DND-41 (cell line): Measurements from ENCODE around the gene IL11RA.

Experiments used
- ATAC-seq: fragments of 200-7000 bp; cut with Tn5 transposase; 3 replicates; pipeline ENCODE4 v1.9.1; 2021; ENCODE audit warnings: low read depth; ENCODE audit not compliant: insufficient read depth
- DNase-seq: peaks from one replicate; pipeline ENCODE4 v3.0.0-alpha.2; 2020
- H2AFZ ChIP-seq: 2 replicates; pipeline ENCODE4 v1.6.0; 2012; ENCODE audit warnings: low read depth, low read length
- H3K27ac ChIP-seq: 2 replicates; pipeline ENCODE4 v1.5.1; 2012; ENCODE audit warnings: low read length, inconsistent platforms
- H3K27me3 ChIP-seq: fragments of 200-600 bp; sonication (generic); 2 replicates; pipeline ENCODE4 v1.6.0; 2012; ENCODE audit warnings: low read length, mild to moderate bottlenecking, inconsistent platforms; ENCODE audit not compliant: insufficient read depth, poor library complexity
- H3K36me3 ChIP-seq: 2 replicates; pipeline ENCODE4 v1.5.1; 2012; ENCODE audit warnings: low read length, inconsistent platforms; ENCODE audit not compliant: insufficient read depth
- H3K4me1 ChIP-seq: 2 replicates; pipeline ENCODE4 v1.5.1; 2012; ENCODE audit warnings: mild to moderate bottlenecking, low read length; ENCODE audit not compliant: insufficient read depth
- H3K4me2 ChIP-seq: 2 replicates; pipeline ENCODE4 v1.6.0; 2012; ENCODE audit warnings: mild to moderate bottlenecking, moderate library complexity, low read length, inconsistent platforms; ENCODE audit not compliant: insufficient read depth
- H3K4me3 ChIP-seq, 2 experiments: fragments of 200-600 bp in 1 of 2; shearing (Covaris generic) in 1 of 2; 2 replicates each; pipeline ENCODE4 v1.5.1; 2012 to 2016; ENCODE audit warnings: inconsistent platforms in 2 of 2, low read length in 2 of 2, mild to moderate bottlenecking in 2 of 2, low read depth in 1 of 2, moderate library complexity in 1 of 2
- H3K79me2 ChIP-seq: 2 replicates; pipeline ENCODE4 v1.6.0; 2012; ENCODE audit warnings: low read length, inconsistent platforms; ENCODE audit not compliant: insufficient read depth
- H3K9ac ChIP-seq: 2 replicates; pipeline ENCODE4 v1.6.0; 2012; ENCODE audit warnings: low read depth, mild to moderate bottlenecking, inconsistent platforms, low read length, moderate library complexity
- H3K9me3 ChIP-seq: 2 replicates; pipeline ENCODE4 v1.5.1; 2012; ENCODE audit warnings: low read length, moderate library complexity, mild to moderate bottlenecking, inconsistent platforms; ENCODE audit not compliant: insufficient read depth, severe bottlenecking
- H4K20me1 ChIP-seq: 2 replicates; pipeline ENCODE4 v1.6.0; 2012; ENCODE audit warnings: low read length; ENCODE audit not compliant: insufficient read depth
- CTCF ChIP-seq: IDR thresholded peaks from 2 replicates; pipeline ENCODE4 v1.5.1; 2012; ENCODE audit warnings: borderline replicate concordance, low read length, moderate library complexity, mild to moderate bottlenecking; ENCODE audit not compliant: poor library complexity, severe bottlenecking; ENCODE audit errors: extremely low read depth
- EZH2 ChIP-seq: IDR thresholded peaks from 3 replicates; pipeline ENCODE4 v1.6.1; 2012; ENCODE audit warnings: borderline replicate concordance, low read depth, mild to moderate bottlenecking, moderate library complexity, low read length, inconsistent platforms; ENCODE audit not compliant: severe bottlenecking

IL11RA gene

GRCh38 chr9:34633166-34633565 lies 18.8 kb upstream of the IL11RA start:
- ATAC-seq (no peak), DNase-seq (no peak)
- TF ChIP-seq EZH2, result no peak
- TF ChIP-seq CTCF, result no peak
- Histone ChIP-seq H3K36me3 (peaks cover 15% of the 10 kb centered on the region), H3K9me3 (no peaks in the 10 kb centered on the region), H3K4me2 (no peak overlapping the region), H3K27ac (no peak overlapping the region), H3K9ac (no peak overlapping the region), H3K79me2 (peaks cover 25% of the 10 kb centered on the region), H2AFZ (no peak overlapping the region), H3K27me3 (peaks cover 13% of the 10 kb centered on the region), H3K4me1 (peaks cover 26% of the 10 kb centered on the region), H3K4me3 (no peak overlapping the region), H4K20me1 (peaks cover 16% of the 10 kb centered on the region)

GRCh38 chr9:34633851-34634550 lies 18.0 kb upstream of the IL11RA start:
- TF ChIP-seq EZH2, result no peak
- peak; percentile 89 for TF ChIP-seq CTCF
- Histone ChIP-seq H4K20me1 (peaks cover 16% of the 10 kb centered on the region), H3K36me3 (peaks cover 15% of the 10 kb centered on the region), H3K9me3 (no peaks in the 10 kb centered on the region), H3K4me3 (no peak overlapping the region), H3K9ac (no peak overlapping the region), H3K27ac (no peak overlapping the region), H3K27me3 (peaks cover 9% of the 10 kb centered on the region), H3K79me2 (peaks cover 25% of the 10 kb centered on the region), H3K4me1 (peaks cover 33% of the 10 kb centered on the region), H3K4me2 (no peak overlapping the region), H2AFZ (no peak overlapping the region)
- ATAC-seq (peak; percentile 52), DNase-seq (peak; percentile 74)

- TF ChIP-seq EZH2, result no peak
- Histone ChIP-seq H3K9me3 (no peaks in the 10 kb centered on the region), H3K4me1 (peaks cover 33% of the 10 kb centered on the region), H3K4me2 (no peak overlapping the region), H3K27me3 (peaks cover 5% of the 10 kb centered on the region), H3K79me2 (peaks cover 25% of the 10 kb centered on the region), H3K36me3 (peaks cover 15% of the 10 kb centered on the region), H2AFZ (no peak overlapping the region), H3K27ac (no peak overlapping the region), H3K4me3 (no peak overlapping the region), H3K9ac (no peak overlapping the region), H4K20me1 (peaks cover 16% of the 10 kb centered on the region)
- ATAC-seq (no peak), DNase-seq (no peak)
Observed at GRCh38 chr9:34634551-34635248, 17.3 kb upstream of the IL11RA start.

- TF ChIP-seq EZH2 (no peak), CTCF (no peak)
- no peaks in the 10 kb centered on the region for H3K9me3 ChIP-seq
- H3K36me3 ChIP-seq, result peaks cover 15% of the 10 kb centered on the region
- H4K20me1 ChIP-seq, result peaks cover 16% of the 10 kb centered on the region
- H3K9ac ChIP-seq, result peak overlapping the region; percentile 28
- H3K27me3 ChIP-seq, result no peaks in the 10 kb centered on the region
- H3K4me3 ChIP-seq, result peak overlapping the region in 1 of 2 experiments; percentile 69; a peak in 2 of 4 replicates
- H2AFZ ChIP-seq, result no peak overlapping the region
- H3K27ac ChIP-seq, result no peak overlapping the region
- peaks cover 25% of the 10 kb centered on the region for H3K79me2 ChIP-seq
- ATAC-seq (no peak), DNase-seq (no peak)
- peaks cover 33% of the 10 kb centered on the region for H3K4me1 ChIP-seq
- peak overlapping the region; percentile 87 for H3K4me2 ChIP-seq
Observed at GRCh38 chr9:34635556-34635955, 16.4 kb upstream of the IL11RA start.
